ENCODE data around the gene FPR2.

DNA sequence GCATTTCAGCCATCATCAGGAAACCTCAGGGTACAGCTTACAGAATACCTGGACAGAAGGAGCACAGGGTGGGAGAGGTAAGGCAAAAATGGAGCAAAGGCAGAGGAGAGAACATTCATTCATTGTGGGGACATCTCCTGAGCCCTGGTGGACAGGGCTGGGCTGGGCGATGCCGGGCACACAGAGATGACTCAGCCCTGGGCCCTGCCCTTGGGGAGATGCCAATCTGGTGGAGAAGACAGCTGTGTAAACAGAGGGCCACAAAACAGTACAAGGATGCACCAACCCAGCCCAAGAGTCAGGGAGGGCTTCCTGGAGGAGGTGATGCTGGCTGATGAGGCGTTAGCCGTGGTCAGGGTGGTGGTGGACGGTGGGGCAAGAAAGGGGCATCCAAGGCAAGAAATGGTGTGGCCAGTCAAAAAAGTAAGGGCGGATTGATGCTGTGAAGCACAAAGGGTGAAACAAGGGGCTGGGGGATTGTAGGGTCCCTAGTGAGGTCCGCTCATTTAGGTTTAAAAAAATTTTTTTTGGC is 33.6 kb upstream of the FPR2 start:
- TF ChIP-seq RAD21 (conservative IDR thresholded peaks at IDR 0.05) (no peak), POLR2AphosphoS5 (IDR thresholded peaks at IDR 0.05) (no peak), EZH2 (IDR thresholded peaks at IDR 0.05; ENCODE audit: borderline replicate concordance, insufficient read depth, low read length, poor library complexity, severe bottlenecking) (no peak)
- TF ChIP-seq, protein P1, sequence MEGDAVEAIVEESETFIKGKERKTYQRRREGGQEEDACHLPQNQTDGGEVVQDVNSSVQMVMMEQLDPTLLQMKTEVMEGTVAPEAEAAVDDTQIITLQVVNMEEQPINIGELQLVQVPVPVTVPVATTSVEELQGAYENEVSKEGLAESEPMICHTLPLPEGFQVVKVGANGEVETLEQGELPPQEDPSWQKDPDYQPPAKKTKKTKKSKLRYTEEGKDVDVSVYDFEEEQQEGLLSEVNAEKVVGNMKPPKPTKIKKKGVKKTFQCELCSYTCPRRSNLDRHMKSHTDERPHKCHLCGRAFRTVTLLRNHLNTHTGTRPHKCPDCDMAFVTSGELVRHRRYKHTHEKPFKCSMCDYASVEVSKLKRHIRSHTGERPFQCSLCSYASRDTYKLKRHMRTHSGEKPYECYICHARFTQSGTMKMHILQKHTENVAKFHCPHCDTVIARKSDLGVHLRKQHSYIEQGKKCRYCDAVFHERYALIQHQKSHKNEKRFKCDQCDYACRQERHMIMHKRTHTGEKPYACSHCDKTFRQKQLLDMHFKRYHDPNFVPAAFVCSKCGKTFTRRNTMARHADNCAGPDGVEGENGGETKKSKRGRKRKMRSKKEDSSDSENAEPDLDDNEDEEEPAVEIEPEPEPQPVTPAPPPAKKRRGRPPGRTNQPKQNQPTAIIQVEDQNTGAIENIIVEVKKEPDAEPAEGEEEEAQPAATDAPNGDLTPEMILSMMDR (IDR thresholded peaks at IDR 0.05; ENCODE audit: poor library complexity, severe bottlenecking): no peak
- TF ChIP-seq, protein P2, sequence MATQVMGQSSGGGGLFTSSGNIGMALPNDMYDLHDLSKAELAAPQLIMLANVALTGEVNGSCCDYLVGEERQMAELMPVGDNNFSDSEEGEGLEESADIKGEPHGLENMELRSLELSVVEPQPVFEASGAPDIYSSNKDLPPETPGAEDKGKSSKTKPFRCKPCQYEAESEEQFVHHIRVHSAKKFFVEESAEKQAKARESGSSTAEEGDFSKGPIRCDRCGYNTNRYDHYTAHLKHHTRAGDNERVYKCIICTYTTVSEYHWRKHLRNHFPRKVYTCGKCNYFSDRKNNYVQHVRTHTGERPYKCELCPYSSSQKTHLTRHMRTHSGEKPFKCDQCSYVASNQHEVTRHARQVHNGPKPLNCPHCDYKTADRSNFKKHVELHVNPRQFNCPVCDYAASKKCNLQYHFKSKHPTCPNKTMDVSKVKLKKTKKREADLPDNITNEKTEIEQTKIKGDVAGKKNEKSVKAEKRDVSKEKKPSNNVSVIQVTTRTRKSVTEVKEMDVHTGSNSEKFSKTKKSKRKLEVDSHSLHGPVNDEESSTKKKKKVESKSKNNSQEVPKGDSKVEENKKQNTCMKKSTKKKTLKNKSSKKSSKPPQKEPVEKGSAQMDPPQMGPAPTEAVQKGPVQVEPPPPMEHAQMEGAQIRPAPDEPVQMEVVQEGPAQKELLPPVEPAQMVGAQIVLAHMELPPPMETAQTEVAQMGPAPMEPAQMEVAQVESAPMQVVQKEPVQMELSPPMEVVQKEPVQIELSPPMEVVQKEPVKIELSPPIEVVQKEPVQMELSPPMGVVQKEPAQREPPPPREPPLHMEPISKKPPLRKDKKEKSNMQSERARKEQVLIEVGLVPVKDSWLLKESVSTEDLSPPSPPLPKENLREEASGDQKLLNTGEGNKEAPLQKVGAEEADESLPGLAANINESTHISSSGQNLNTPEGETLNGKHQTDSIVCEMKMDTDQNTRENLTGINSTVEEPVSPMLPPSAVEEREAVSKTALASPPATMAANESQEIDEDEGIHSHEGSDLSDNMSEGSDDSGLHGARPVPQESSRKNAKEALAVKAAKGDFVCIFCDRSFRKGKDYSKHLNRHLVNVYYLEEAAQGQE (IDR thresholded peaks at IDR 0.05; ENCODE audit: borderline replicate concordance): no peak
